CD14-positive monocyte (primary cell): ENCODE measurements around the gene CEP20. TPM values are rescaled to one million over a fixed set of nuclear protein-coding genes. Genes with fewer than 3 reads are reported as not detected.

Experiments
- DNase-seq, 3 donors: peaks; one replicate each; pipeline ENCODE4 v3.0.0-alpha.2; 2011 to 2022
- H2AFZ ChIP-seq: 2 replicates; pipeline ENCODE4 v1.6.0; 2012; ENCODE audit warnings: mild to moderate bottlenecking, low read depth, low read length, inconsistent platforms; ENCODE audit not compliant: insufficient read depth, poor library complexity, severe bottlenecking
- H3K27ac ChIP-seq, 2 donors: 1 replicate in 1 of 2; 2 replicates in 1 of 2; pipeline ENCODE4 v1.5.1; 2012 to 2013; ENCODE audit warnings: low read length in 2 of 2, control low read depth in 1 of 2, inconsistent platforms in 1 of 2, low read depth in 1 of 2, mild to moderate bottlenecking in 1 of 2
- H3K27me3 ChIP-seq, 2 donors: one replicate each; pipeline versions ENCODE4 v1.6.0 to v1.6.1; 2011 to 2013; ENCODE audit warnings: low read length in 2 of 2; ENCODE audit not compliant: control insufficient read depth in 2 of 2, insufficient read depth in 2 of 2
- H3K36me3 ChIP-seq, 2 donors: replicated peaks in 1 of 2; 1 replicate in 1 of 2; 2 replicates in 1 of 2; pipeline versions ENCODE4 v1.5.1 to v1.6.1; 2012 to 2013; ENCODE audit warnings: low read length in 2 of 2, control low read depth in 1 of 2, inconsistent platforms in 1 of 2, mild to moderate bottlenecking in 1 of 2; ENCODE audit not compliant: insufficient read depth in 2 of 2, control insufficient read depth in 1 of 2
- H3K4me1 ChIP-seq, 2 donors: 1 replicate in 1 of 2; 2 replicates in 1 of 2; pipeline versions ENCODE4 v1.5.1 to v1.6.1; 2012 to 2013; ENCODE audit warnings: low read length in 2 of 2, control low read depth in 1 of 2, inconsistent platforms in 1 of 2, mild to moderate bottlenecking in 1 of 2, moderate library complexity in 1 of 2; ENCODE audit not compliant: insufficient read depth in 2 of 2, control insufficient read depth in 1 of 2
- H3K4me2 ChIP-seq: replicated peaks from 2 replicates; pipeline ENCODE3; 2012; ENCODE audit warnings: low read length, moderate library complexity, mild to moderate bottlenecking; ENCODE audit not compliant: poor library complexity, severe bottlenecking; ENCODE audit errors: extremely low read depth
- H3K4me3 ChIP-seq, 3 experiments: fragments of 200-600 bp in 1 of 3; sonication (generic) in 1 of 3; replicated peaks in 1 of 3; 1 replicate in 2 of 3; 2 replicates in 1 of 3; pipeline ENCODE4 v1.5.1; 2011 to 2013; ENCODE audit warnings: low read length in 3 of 3, mild to moderate bottlenecking in 3 of 3, control low read depth in 2 of 3, low read depth in 2 of 3, inconsistent platforms in 1 of 3, moderate library complexity in 1 of 3
- H3K79me2 ChIP-seq: 2 replicates; pipeline ENCODE4 v1.6.0; 2012; ENCODE audit warnings: mild to moderate bottlenecking, control low read depth, inconsistent platforms, low read length, moderate library complexity; ENCODE audit not compliant: insufficient read depth
- H3K9ac ChIP-seq: 2 replicates; pipeline ENCODE4 v1.6.0; 2017; ENCODE audit warnings: low read length, mild to moderate bottlenecking; ENCODE audit not compliant: insufficient read depth, poor library complexity, severe bottlenecking
- H3K9me3 ChIP-seq, 2 donors: replicated peaks in 1 of 2; 1 replicate in 1 of 2; 2 replicates in 1 of 2; pipeline versions ENCODE4 v1.5.1 to v1.6.1; 2012 to 2013; ENCODE audit warnings: low read length in 2 of 2, control low read depth in 1 of 2; ENCODE audit not compliant: control insufficient read depth in 1 of 2, insufficient read depth in 1 of 2
- H4K20me1 ChIP-seq: 2 replicates; pipeline ENCODE4 v1.6.0; 2012; ENCODE audit warnings: mild to moderate bottlenecking, low read length, control low read depth, moderate library complexity; ENCODE audit not compliant: insufficient read depth
- H3K27ac Mint-ChIP-seq, 7 donors: one replicate each; pipeline ENCODE4 v1.8.0; 2020; ENCODE audit warnings: mild to moderate bottlenecking in 7 of 7, mixed read lengths in 7 of 7, moderate library complexity in 6 of 7, inconsistent platforms in 2 of 7
- H3K27me3 Mint-ChIP-seq, 3 donors: one replicate each; pipeline ENCODE4 v1.8.0; 2021 to 2022; ENCODE audit warnings: low read depth in 3 of 3, mild to moderate bottlenecking in 3 of 3, mixed read lengths in 3 of 3, moderate library complexity in 3 of 3, inconsistent platforms in 1 of 3
- H3K36me3 Mint-ChIP-seq, 2 donors: one replicate each; pipeline ENCODE4 v1.8.0; 2020; ENCODE audit warnings: mixed read lengths in 2 of 2, inconsistent platforms in 1 of 2, mild to moderate bottlenecking in 1 of 2
- H3K4me1 Mint-ChIP-seq: one replicate; pipeline ENCODE4 v1.8.0; 2020; ENCODE audit warnings: mild to moderate bottlenecking, mixed read lengths
- H3K4me3 Mint-ChIP-seq, 2 donors: one replicate each; pipeline ENCODE4 v1.8.0; 2020; ENCODE audit warnings: mild to moderate bottlenecking in 2 of 2, mixed read lengths in 2 of 2, moderate library complexity in 1 of 2
- H3K9me3 Mint-ChIP-seq, 7 donors: one replicate each; pipeline ENCODE4 v1.8.0; 2020 to 2022; ENCODE audit warnings: mixed read lengths in 7 of 7, mild to moderate bottlenecking in 6 of 7, moderate library complexity in 6 of 7, inconsistent platforms in 2 of 7
- WGBS: methylation state at CpG from one replicate; pipeline ENCODE4 v1.1.5; 2013; ENCODE audit warnings: missing lambda C conversion rate; ENCODE audit not compliant: insufficient coverage; 5-methylcytosine and 5-hydroxymethylcytosine counted together
- intact Hi-C, 2 donors: fragments of 100-400 bp; cut with micrococcal nuclease; formaldehyde crosslinking; loops; one replicate each; pipeline versions ENCODE4 v1.15.0 to v1.15.1; 2023
- polyA plus RNA-seq, 3 donors: library from polyadenylated mRNA; depleted of rRNA in 1 of 3; unstranded in 2 of 3; stranded (reverse) in 1 of 3; fragments of 300-500 nt in 2 of 3; fragments of >200 nt in 1 of 3; fragmentation: Illumina TruSeq in 2 of 3; gene quantifications; 1 replicate in 2 of 3; 2 replicates in 1 of 3; pipeline ENCODE4 v1.2.3, GENCODE V29; 2012 to 2021
- TF ChIP-seq, protein P1 (sequence below): fragments of 200-600 bp; IDR thresholded peaks from one replicate; pipeline ENCODE4 v1.8.0; 2022; ENCODE audit warnings: antibody characterized with exemption, mild to moderate bottlenecking

CEP20 gene
- polyA plus RNA-seq, 3 donors: 11.6 to 27.3 (median 24.7) TPM

DNA sequence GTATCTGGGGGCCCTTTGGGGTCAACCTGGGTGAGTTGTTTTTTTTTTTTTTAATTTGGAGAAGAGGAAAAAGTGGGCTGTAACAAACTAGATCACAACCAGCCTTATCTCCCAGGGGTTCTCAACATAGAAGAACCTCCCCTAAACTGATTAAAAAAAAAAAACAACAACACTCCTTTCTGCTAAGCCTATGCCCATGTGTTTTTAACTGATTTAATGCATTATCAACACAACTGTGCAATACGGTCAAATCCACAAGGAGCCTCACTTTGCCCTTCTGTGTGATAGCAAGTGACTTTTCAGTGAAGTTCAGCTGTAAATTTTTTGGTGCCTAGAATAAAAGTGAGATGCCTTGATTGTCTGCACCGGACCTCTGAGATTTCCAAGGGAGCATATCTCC, 32.2 kb downstream of the CEP20 start:
- peaks cover 0 to 5% of the 10 kb centered on the region in 2 donors for H3K9me3 ChIP-seq
- Mint-ChIP-seq H3K4me1 (peaks cover 11% of the 10 kb centered on the region), H3K9me3 (peaks cover 0 to 7% (median 4%) of the 10 kb centered on the region in 7 donors), H3K4me3 (peak overlapping the region in 1 of 2 donors; percentile 36), H3K27ac (no peak overlapping the region), H3K27me3 (peaks cover 47 to 61% (median 51%) of the 10 kb centered on the region in 3 donors), H3K36me3 (peaks cover 0 to 5% of the 10 kb centered on the region in 2 donors)
- no peaks in the 10 kb centered on the region for H3K79me2 ChIP-seq
- WGBS: no CpG with 5 or more reads among the region's 2 CpGs
- H3K4me2 ChIP-seq: no peak overlapping the region
- intact Hi-C loops: no loop called here
- no peaks in the 10 kb centered on the region for H4K20me1 ChIP-seq
- no peaks in the 10 kb centered on the region for H3K36me3 ChIP-seq
- H2AFZ ChIP-seq: no peak overlapping the region
- TF ChIP-seq, protein P1, sequence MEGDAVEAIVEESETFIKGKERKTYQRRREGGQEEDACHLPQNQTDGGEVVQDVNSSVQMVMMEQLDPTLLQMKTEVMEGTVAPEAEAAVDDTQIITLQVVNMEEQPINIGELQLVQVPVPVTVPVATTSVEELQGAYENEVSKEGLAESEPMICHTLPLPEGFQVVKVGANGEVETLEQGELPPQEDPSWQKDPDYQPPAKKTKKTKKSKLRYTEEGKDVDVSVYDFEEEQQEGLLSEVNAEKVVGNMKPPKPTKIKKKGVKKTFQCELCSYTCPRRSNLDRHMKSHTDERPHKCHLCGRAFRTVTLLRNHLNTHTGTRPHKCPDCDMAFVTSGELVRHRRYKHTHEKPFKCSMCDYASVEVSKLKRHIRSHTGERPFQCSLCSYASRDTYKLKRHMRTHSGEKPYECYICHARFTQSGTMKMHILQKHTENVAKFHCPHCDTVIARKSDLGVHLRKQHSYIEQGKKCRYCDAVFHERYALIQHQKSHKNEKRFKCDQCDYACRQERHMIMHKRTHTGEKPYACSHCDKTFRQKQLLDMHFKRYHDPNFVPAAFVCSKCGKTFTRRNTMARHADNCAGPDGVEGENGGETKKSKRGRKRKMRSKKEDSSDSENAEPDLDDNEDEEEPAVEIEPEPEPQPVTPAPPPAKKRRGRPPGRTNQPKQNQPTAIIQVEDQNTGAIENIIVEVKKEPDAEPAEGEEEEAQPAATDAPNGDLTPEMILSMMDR: no peak
- H3K9ac ChIP-seq: no peak overlapping the region
- peaks cover 16 to 17% of the 10 kb centered on the region in 2 donors for H3K4me1 ChIP-seq
- H3K4me3 ChIP-seq: no peak overlapping the region
- no peak for DNase-seq
- peaks cover 37 to 51% of the 10 kb centered on the region in 2 donors for H3K27me3 ChIP-seq
- no peak overlapping the region for H3K27ac ChIP-seq

DNA sequence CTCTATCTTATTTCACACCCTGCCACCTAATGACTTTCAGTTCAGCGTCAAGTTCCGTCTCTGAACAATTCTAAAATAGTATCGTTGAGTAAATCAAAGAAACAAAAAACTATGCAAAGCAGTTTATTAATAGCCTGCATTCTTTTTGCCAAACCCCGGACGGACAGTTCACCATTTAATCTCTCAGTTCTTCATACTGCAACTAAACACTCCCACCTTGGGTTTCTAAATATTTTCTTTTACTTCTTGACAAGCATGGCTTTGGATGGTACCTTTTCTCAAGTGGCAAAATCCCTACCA, 32.7 kb downstream of the CEP20 start:
- no peak overlapping the region for H3K27ac Mint-ChIP-seq
- WGBS: 48% methylated on average over 4 of the region's 5 CpGs
- H3K27me3 Mint-ChIP-seq: peaks cover 49 to 61% (median 50%) of the 10 kb centered on the region in 3 donors

More for the DNA sequence above, 32.7 kb downstream of the CEP20 start:
- DNase-seq: no peak
- Histone ChIP-seq H3K36me3 (no peaks in the 10 kb centered on the region), H4K20me1 (no peaks in the 10 kb centered on the region), H2AFZ (no peak overlapping the region), H3K79me2 (no peaks in the 10 kb centered on the region), H3K4me2 (no peak overlapping the region), H3K4me1 (peaks cover 16 to 17% of the 10 kb centered on the region in 2 donors), H3K27ac (no peak overlapping the region), H3K27me3 (peaks cover 37 to 51% of the 10 kb centered on the region in 2 donors), H3K9ac (no peak overlapping the region), H3K4me3 (no peak overlapping the region), H3K9me3 (peaks cover 0 to 5% of the 10 kb centered on the region in 2 donors)
- peaks cover 0 to 5% of the 10 kb centered on the region in 2 donors for H3K36me3 Mint-ChIP-seq
- intact Hi-C loops: no loop called here
- H3K4me1 Mint-ChIP-seq: peaks cover 11% of the 10 kb centered on the region
- H3K4me3 Mint-ChIP-seq: peak overlapping the region in 1 of 2 donors; percentile 73
- TF ChIP-seq, protein P1: no peak
- peaks cover 0 to 7% (median 4%) of the 10 kb centered on the region in 7 donors for H3K9me3 Mint-ChIP-seq
